ENCODE results near the gene DNAL1.

Gene DNAL1

DNA sequence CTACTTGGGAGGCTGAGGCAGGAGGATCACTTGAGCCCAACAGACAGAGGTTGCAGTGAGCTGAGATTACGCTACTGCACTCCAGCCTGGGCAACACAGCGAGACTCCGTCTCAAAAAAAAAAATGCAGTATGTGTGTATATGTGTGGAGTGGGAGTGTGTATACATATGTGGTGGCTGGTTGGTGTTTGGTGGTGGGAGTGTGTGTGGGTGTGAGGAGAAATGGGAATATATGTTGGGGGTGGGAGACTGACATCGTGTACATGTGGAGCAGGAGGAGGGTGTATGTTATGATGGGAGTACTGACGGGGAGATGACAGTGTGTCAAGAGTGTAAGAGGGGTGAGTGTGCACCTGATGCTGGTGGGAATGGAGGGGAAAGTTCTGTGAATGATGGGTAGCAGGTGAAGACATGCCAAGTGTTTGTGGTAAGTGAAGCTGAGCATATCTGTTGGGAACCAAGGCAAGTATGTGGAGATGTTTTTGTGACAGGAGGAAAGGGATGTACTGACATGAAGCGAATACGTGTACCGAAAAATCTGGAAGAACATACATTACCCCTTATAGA is 65.2 kb downstream of the DNAL1 start:
- no peak for DNase-seq

DNA sequence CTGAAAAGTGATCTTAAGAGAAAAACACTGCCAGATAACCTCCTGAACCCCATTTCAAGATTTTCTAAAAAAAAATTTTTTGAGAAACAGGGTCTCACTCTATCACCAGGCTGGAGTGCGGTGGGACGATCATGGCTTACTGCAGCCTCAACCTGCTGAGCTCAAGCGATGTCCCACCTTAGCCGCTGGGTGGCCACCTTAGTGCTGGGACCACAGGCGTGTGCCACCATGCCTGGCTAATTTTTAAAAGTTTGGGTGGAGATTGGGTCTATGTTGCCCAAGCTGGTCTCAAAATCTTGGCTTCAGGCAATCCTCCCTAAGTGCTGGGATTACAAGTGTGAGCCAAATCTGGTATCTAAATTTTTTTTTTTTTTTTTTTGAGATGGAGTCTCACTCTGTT is 66.0 kb downstream of the DNAL1 start:
- DNase-seq: no peak

- no peak for DNase-seq
These were observed 67.3 kb downstream of the DNAL1 start for GRCh38 chr14:73712071-73712506.

DNA sequence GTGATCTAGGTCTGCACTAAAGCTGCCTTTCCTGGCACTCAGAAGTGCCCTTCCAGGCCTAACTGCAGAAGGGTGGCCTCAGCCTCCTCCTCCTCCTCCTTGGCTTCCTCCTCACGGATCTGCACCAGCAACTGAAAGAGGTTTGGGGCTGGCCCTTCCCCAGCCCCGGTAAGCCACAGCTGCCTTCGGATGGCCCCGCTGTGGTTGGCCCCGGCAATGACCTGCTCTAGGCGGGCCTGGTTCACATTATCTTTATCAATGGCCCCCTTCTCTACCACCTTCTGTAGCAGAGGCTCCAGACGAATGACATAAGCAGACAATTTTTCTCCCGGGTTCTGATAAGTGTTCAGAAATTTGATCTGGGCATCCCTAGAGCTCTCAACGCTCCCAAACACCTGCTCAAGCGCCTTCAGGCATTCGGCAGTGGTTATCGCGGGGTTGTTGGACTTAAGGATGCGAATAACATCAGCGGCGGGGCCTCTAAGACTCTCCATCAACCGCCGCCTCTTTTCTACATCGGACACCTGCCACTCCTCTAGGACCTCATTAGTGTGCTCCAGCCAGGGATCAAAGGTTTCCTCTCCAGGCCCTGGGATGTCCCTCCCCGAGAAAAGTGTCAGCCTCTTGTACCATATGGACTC is 67.9 kb downstream of the DNAL1 start:
- no peak for DNase-seq

- no peak for DNase-seq
These were observed 68.5 kb downstream of the DNAL1 start for GRCh38 chr14:73713206-73713802.

GRCh38 chr14:73713803-73714655 is 69.2 kb downstream of the DNAL1 start, which contains the start of gene PNMA1:
Gene PNMA1 (minus strand): TSS chr14:73714384. CDS start chr14:73713639, 745 bp downstream.
- DNase-seq: peak; percentile 88

- no peak for DNase-seq
These were observed 69.9 kb downstream of the DNAL1 start for GRCh38 chr14:73714656-73715081.

DNA sequence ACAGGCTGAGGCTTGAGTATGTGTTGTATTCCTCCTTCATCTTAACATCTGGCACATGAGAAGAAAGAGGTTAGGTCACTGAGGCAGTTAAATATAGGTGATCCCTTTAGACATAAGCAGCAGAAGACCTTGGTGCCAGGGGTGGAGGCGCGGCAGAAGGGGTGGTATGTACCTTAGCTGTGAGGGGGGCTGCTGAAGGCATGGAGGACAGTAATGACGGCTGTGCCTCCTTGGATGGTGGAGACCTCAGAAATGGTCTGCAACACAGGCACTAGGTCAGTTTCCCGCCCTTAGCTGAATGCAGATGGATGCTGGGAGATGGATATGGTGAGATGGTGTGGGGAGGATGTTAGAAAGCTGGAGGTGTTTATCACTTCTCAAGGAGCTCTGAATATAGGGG is 70.9 kb downstream of the DNAL1 start:
- DNase-seq: no peak

- DNase-seq: no peak
These were observed 72.5 kb downstream of the DNAL1 start for GRCh38 chr14:73717266-73717665.

DNA sequence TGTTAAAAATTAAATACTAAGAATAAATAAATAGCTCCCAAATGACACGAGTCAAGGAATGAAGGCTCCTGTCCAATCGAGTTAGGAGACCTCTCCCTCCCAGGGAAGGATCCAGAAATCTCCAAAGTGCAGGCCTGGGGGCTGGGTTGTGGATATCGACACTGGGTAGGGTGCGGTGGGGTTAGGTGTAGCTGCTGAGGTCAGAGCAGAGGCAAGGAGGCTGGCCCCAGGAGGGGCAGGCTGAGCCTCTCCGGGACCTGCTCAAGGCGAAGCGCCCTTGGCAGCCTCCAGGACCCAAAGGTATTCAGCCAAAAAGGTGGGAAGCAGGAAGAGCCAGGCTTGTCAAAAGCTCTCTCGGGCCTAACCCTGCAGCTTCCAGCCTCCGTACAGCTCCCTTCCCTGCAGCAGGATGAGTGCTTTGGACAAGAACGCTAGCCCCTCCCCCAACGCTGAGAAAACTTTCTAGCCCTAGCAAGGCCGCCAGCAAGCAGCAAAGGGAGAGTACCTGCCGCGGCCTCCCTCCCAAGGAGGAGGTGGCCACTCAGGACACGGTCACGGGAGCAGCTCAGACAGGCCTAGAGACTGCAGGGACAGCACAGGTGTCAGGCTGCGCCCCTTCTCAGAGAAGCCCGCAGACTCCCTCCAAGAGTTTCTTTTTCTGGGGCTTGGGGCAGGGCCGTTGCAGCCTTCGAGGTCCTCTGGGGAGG is 73.1 kb downstream of the DNAL1 start:
- DNase-seq: no peak

DNA sequence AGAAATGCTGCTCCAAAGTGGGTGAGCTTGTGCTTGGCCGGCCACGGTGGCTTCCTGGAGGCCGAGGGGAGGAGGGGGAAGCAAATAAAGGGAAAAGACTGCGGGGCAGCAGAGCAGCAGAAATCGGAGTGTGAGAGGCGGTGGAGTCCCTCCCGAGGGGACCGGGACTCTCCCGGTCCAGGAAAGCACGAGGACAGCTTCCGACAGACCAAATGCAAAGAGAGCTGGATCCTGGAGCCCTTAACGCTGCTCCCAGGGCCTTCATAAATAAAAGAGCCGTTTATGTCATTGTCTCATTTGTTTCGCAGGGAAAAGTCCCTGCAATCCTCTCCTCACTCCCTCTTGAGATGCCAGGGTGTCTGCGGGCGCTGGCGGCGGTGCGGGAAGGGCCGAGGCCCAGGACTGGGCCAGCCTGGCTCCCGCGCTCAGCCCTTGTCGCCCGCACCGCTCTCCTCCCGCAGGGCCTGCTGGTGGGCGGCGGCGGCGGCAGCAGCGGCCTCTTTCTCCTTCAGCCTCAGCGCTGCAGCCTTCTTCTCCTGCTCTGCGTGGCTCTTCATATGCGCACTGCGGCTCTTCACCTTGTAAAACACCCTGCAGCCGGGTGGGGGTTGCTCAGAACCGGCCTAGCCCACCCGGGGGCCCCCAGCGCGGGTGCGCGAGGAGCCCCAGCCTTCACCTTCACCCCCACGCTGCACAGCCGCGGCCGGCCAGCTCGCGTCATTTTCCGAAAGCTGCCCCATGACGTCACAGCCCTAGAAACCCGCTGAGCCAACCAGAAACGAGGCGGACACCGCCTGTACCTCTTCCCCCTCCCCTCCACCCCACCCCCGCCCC is 73.8 kb downstream of the DNAL1 start:
- DNase-seq: no peak

DNA sequence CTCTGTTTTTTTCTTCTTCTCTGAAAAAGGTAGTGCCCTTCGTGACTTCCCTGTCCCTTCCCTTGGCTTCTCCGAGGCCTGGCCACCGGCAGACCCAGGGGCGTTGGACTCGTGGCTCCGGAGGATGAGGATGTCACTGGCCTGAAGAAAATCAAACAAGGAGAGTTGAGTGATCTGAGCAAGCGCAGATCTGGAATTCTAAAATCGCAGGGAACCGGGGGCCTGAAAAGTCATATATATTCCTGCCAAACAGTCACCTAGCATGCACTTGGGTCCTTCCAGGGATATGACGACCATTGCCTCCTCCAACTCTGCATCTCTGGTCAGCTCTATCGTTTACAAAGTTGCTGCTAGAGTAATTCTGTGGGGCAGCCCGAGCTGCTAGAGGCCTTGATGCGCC is 74.6 kb downstream of the DNAL1 start:
- DNase-seq: no peak

GRCh38 chr14:73719791-73720190 is 75.0 kb downstream of the DNAL1 start:
- no peak for DNase-seq

DNA sequence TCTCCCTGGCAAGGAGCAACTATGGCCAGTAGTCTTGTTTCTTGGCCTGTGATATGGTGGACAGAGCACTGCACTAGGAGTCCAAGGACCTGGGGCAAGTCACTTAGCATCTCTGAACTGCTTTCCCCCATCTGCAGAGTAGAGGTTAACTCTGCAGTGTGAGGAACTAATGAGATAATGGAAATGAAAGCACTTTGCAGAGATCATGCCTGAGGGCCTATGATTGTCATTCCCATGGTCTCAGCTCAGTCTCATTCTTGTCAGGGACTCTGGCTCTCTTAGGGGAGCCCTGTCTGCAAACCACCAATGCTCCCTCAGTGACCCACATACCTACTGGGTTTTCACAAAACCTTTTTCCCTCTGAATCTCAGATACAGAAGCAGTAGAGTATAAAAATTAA is 75.8 kb downstream of the DNAL1 start:
- DNase-seq: no peak

DNA sequence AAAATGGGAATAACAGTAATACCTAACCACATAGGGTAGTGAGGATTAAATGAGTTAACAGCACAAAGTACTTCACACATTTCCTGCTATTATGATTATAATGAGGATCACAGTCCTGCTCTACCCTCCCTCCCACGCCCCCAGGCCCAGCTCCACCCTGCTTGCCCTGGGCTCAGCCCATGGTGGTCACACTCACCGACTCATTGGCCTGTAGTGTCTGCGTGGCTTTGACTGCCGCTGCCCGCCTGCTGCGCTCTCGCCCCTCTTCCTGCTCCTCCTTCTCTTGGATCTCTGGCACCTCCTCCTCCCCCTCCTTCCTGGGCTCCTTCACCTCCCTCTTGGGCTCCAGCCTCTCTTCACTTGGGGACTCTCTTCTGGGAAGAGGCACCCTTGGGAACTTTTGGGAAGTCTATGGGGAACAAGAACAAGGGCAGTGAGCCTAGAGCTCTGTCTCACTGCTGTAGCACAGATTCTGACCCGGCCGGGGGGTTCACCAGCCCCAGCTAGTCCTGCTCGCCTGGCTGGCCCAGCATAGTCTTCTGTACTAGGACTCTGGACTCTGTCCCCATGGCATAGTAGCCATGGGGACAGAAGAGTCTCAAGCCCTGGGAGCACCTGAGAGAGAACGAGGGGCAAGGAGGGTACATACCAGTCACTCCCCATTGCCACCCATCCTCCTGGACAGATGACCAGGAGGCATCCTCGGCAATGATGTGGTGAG is 76.5 kb downstream of the DNAL1 start:
- no peak for DNase-seq

- DNase-seq: no peak
These were observed 77.8 kb downstream of the DNAL1 start for GRCh38 chr14:73722581-73722980.

- DNase-seq: no peak
These were observed 78.6 kb downstream of the DNAL1 start for GRCh38 chr14:73723406-73723796.

DNA sequence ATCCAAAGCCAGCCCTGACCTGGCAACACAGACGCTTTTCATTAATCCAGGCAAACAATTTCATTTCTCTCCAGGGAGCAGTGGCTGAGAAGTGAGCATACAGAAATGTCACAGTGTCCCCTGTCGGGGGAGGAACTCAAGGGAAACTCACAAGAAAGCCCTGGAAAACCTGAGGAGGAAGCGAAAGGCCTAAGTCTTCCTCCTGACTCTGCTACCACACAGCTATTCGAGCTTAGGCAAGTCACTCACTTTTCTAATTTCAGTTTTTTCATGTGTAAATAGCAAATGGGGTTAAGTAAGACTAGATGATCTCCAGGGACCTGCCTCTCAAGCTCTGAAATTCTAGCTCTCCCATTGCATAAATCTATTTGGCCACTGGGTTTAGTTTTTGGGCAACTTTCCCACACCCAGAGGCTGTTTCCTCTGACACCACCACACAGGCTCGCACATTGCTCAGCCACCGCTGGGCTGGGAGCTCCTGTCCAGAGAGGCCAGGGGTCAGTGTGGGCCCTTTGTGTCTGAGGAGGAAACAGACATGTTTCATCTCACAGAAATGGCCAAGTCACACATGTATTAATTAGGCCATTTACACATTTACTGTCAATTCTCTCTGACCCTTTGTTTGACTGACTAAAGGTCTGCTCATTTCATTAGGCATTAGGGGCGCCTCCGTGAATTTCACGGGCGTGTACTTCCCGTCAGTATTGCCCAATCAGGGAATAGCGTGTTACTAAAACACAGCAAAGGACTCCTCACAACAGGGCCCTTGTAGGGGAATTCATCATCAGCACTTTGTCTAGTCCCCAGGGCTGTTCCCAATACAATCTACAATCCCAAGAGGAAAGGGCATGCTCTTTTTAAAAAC is 79.2 kb downstream of the DNAL1 start:
- DNase-seq: no peak

GRCh38 chr14:73724696-73725095 is 79.9 kb downstream of the DNAL1 start:
- DNase-seq: no peak

Data from CD4-positive, alpha-beta T cell treated with Interleukin-15 for 1 hour (primary cell).